ENCODE data around the gene DOCK1.
"Not testable (repeated sequence)": the region's sequence is repeated elsewhere in the genome, so short reads cannot be mapped to it uniquely, and the experiment has no call there.

DOCK1 gene

GRCh38 chr10:126924915-126925300 is 19.7 kb downstream of the DOCK1 start:
- DNase-seq (ENCODE audit: low read depth, low spot score) = no peak

GRCh38 chr10:126926568-126926967 is 21.3 kb downstream of the DOCK1 start:
- DNase-seq (ENCODE audit: low read depth, low spot score) = no peak

- DNase-seq (ENCODE audit: low read depth, low spot score) = no peak
These were observed 22.6 kb downstream of the DOCK1 start for GRCh38 chr10:126927799-126928198.

GRCh38 chr10:126928274-126928673 is 23.0 kb downstream of the DOCK1 start:
- DNase-seq (ENCODE audit: low read depth, low spot score) = no peak

- DNase-seq (ENCODE audit: low read depth, low spot score) = no peak
These were observed 24.2 kb downstream of the DOCK1 start for GRCh38 chr10:126929391-126929790.

- no peak for DNase-seq (ENCODE audit: low read depth, low spot score)
These were observed 25.1 kb downstream of the DOCK1 start for GRCh38 chr10:126930131-126930882.

GRCh38 chr10:126930883-126931503 is 25.8 kb downstream of the DOCK1 start:
- DNase-seq (ENCODE audit: low read depth, low spot score) = no peak

GRCh38 chr10:126931544-126931943 is 26.3 kb downstream of the DOCK1 start:
- DNase-seq (ENCODE audit: low read depth, low spot score) = no peak

GRCh38 chr10:126932516-126932915 is 27.3 kb downstream of the DOCK1 start:
- no peak for DNase-seq (ENCODE audit: low read depth, low spot score)

- no peak for DNase-seq (ENCODE audit: low read depth, low spot score)
These were observed 27.9 kb downstream of the DOCK1 start for GRCh38 chr10:126933116-126933515.

GRCh38 chr10:126935263-126935946 is 30.2 kb downstream of the DOCK1 start:
- DNase-seq (ENCODE audit: low read depth, low spot score) = peak; percentile 33

GRCh38 chr10:126937026-126937425 is 31.8 kb downstream of the DOCK1 start:
- DNase-seq (ENCODE audit: low read depth, low spot score) = no peak

- DNase-seq (ENCODE audit: low read depth, low spot score) = not testable (repeated sequence)
These were observed 32.9 kb downstream of the DOCK1 start for GRCh38 chr10:126938121-126938520.

GRCh38 chr10:126939706-126940105 is 34.5 kb downstream of the DOCK1 start:
- no peak for DNase-seq (ENCODE audit: low read depth, low spot score)

GRCh38 chr10:126940670-126941310 is 35.6 kb downstream of the DOCK1 start:
- no peak for DNase-seq (ENCODE audit: low read depth, low spot score)

- DNase-seq (ENCODE audit: low read depth, low spot score) = no peak
These were observed 39.0 kb downstream of the DOCK1 start for GRCh38 chr10:126944191-126944590.

GRCh38 chr10:126945351-126946030 is 40.3 kb downstream of the DOCK1 start:
- no peak for DNase-seq (ENCODE audit: low read depth, low spot score)

GRCh38 chr10:126946746-126947145 is 41.5 kb downstream of the DOCK1 start:
- DNase-seq (ENCODE audit: low read depth, low spot score) = no peak

- DNase-seq (ENCODE audit: low read depth, low spot score) = no peak
These were observed 43.3 kb downstream of the DOCK1 start for GRCh38 chr10:126948355-126949160.

GRCh38 chr10:126949161-126949503 is 43.9 kb downstream of the DOCK1 start:
- DNase-seq (ENCODE audit: low read depth, low spot score) = no peak

Measured in astrocyte of the hippocampus (primary cell).